Esophagus muscularis mucosa (tissue), 4 donors: Measurements from ENCODE around the gene TGFBI. TPM values are rescaled to one million over a fixed set of nuclear protein-coding genes. Genes with fewer than 3 reads are reported as not detected.

Experiments
- DNase-seq: peaks from one replicate; pipeline ENCODE4 v3.0.0-alpha.2; 2017; ENCODE audit errors: extremely low spot score
- H3K27ac ChIP-seq, 4 donors: fragments of 200-600 bp; sonication (generic); replicated peaks in 1 of 4; 1 replicate in 3 of 4; 2 replicates in 1 of 4; pipeline ENCODE4 v1.5.1; 2016 to 2019; ENCODE audit warnings: mild to moderate bottlenecking in 1 of 4
- H3K27me3 ChIP-seq, 4 donors: fragments of 200-600 bp; sonication (generic); one replicate each; pipeline versions ENCODE4 v1.5.1 to v1.6.0; 2016 to 2019
- H3K36me3 ChIP-seq, 4 donors: fragments of 200-600 bp; sonication (generic); one replicate each; pipeline ENCODE4 v1.5.1; 2016 to 2019
- H3K4me1 ChIP-seq, 4 donors: fragments of 200-600 bp; sonication (generic); one replicate each; pipeline ENCODE4 v1.5.1; 2016 to 2019
- H3K4me3 ChIP-seq, 4 donors: fragments of 200-600 bp; sonication (generic); 1 replicate in 2 of 4; 2 replicates in 2 of 4; pipeline ENCODE4 v1.5.1; 2016 to 2019; ENCODE audit warnings: mild to moderate bottlenecking in 4 of 4, moderate library complexity in 1 of 4
- H3K9me3 ChIP-seq, 4 donors: fragments of 200-600 bp; sonication (generic); 1 replicate in 3 of 4; 2 replicates in 1 of 4; pipeline ENCODE4 v1.5.1; 2016 to 2019
- EP300 ChIP-seq: sonication (generic); formaldehyde crosslinking; IDR thresholded peaks from one replicate; pipeline ENCODE4 v1.6.1; 2017; ENCODE audit warnings: antibody characterized with exemption
- POLR2A ChIP-seq: fragments of 450-650 bp; IDR thresholded peaks from one replicate; pipeline ENCODE4 v1.6.1; 2017; ENCODE audit warnings: antibody characterized with exemption, moderate library complexity, mild to moderate bottlenecking, low read depth
- POLR2AphosphoS5 ChIP-seq, 2 donors: sonication (generic); formaldehyde crosslinking; IDR thresholded peaks; one replicate each; pipeline ENCODE4 v1.6.1; 2017; ENCODE audit warnings: antibody characterized with exemption in 2 of 2
- WGBS: methylation state at CpG from one replicate; pipeline ENCODE4 v1.1.5; 2018; 5-methylcytosine and 5-hydroxymethylcytosine counted together
- intact Hi-C: fragments of 100-400 bp; cut with DNase I; formaldehyde crosslinking; loops from one replicate; pipeline ENCODE4 v1.15.1; 2023
- total RNA-seq, 4 donors: library from RNA; depleted of rRNA; stranded (reverse); fragments of >200 nt; gene quantifications; one replicate each; pipeline versions ENCODE4 v1.1.0 to v1.2.1, GENCODE V29; 2016
- TF ChIP-seq, protein P1 (sequence below), 3 experiments: fragments of 200-600 bp in 2 of 3; fragments of 450-650 bp in 1 of 3; sonication (generic) in 2 of 3; IDR thresholded peaks; one replicate each; pipeline ENCODE4 v1.5.1; 2017 to 2019; ENCODE audit warnings: antibody characterized with exemption in 3 of 3, mild to moderate bottlenecking in 2 of 3, moderate library complexity in 1 of 3

The TGFBI gene
- total RNA-seq, 4 donors from 2014 or later, result 62.3 to 128 (median 92.9) TPM

GRCh38 chr5:136033848-136034247, 5.1 kb downstream of the TGFBI start:
- TF ChIP-seq EP300 (no peak), POLR2AphosphoS5 (IDR thresholded peaks at IDR 0.05) (no peak), POLR2A (no peak)
- TF ChIP-seq, protein P1, sequence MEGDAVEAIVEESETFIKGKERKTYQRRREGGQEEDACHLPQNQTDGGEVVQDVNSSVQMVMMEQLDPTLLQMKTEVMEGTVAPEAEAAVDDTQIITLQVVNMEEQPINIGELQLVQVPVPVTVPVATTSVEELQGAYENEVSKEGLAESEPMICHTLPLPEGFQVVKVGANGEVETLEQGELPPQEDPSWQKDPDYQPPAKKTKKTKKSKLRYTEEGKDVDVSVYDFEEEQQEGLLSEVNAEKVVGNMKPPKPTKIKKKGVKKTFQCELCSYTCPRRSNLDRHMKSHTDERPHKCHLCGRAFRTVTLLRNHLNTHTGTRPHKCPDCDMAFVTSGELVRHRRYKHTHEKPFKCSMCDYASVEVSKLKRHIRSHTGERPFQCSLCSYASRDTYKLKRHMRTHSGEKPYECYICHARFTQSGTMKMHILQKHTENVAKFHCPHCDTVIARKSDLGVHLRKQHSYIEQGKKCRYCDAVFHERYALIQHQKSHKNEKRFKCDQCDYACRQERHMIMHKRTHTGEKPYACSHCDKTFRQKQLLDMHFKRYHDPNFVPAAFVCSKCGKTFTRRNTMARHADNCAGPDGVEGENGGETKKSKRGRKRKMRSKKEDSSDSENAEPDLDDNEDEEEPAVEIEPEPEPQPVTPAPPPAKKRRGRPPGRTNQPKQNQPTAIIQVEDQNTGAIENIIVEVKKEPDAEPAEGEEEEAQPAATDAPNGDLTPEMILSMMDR (IDR thresholded peaks at IDR 0.05), result no peak
- intact Hi-C loops, result no loop called here
- no peak for DNase-seq
- peaks cover 50 to 74% (median 54%) of the 10 kb centered on the region in 4 donors for H3K4me1 ChIP-seq
- H3K9me3 ChIP-seq, result no peaks in the 10 kb centered on the region
- 84% methylated on average over 5 of the region's 5 CpGs for WGBS
- H3K27me3 ChIP-seq, result no peaks in the 10 kb centered on the region
- H3K36me3 ChIP-seq, result peaks cover 0 to 19% (median 0%) of the 10 kb centered on the region in 4 donors
- no peak overlapping the region for H3K27ac ChIP-seq
- no peak overlapping the region for H3K4me3 ChIP-seq

GRCh38 chr5:136034492-136034891, 5.7 kb downstream of the TGFBI start:
- no peak for DNase-seq
- 100% methylated on average over 1 of the region's 1 CpG for WGBS
- Histone ChIP-seq H3K36me3 (peaks cover 0 to 21% (median 0%) of the 10 kb centered on the region in 4 donors), H3K9me3 (no peaks in the 10 kb centered on the region), H3K27ac (no peak overlapping the region), H3K4me1 (peaks cover 44 to 67% (median 48%) of the 10 kb centered on the region in 4 donors), H3K4me3 (no peak overlapping the region), H3K27me3 (no peaks in the 10 kb centered on the region)
- TF ChIP-seq EP300 (no peak), POLR2AphosphoS5 (IDR thresholded peaks at IDR 0.05) (no peak), POLR2A (no peak)
- TF ChIP-seq, protein P1 (IDR thresholded peaks at IDR 0.05), result no peak
- intact Hi-C loops, result no loop called here

DNA sequence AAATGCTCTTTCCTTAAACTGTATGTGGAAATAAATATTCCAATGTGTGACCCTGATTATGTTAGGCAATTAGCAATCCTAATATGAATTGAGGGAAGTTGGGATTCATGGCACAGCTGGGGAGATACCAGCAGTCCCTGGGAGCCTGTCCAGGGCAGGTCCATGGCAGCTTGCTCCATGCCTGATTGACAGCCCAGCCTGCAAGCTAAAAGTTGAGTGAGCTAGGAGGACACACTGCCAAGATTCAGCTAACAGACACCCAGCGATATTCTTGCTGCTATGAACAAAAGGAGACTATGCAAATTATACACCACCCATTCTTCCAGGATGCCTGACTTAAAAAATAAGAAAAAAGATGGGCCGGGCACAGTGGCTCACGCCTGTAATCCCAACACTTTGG, 6.2 kb downstream of the TGFBI start:
- WGBS, result 82% methylated on average over 3 of the region's 3 CpGs
- no peak for DNase-seq
- H3K4me1 ChIP-seq, result peaks cover 39 to 63% (median 43%) of the 10 kb centered on the region in 4 donors

DNA sequence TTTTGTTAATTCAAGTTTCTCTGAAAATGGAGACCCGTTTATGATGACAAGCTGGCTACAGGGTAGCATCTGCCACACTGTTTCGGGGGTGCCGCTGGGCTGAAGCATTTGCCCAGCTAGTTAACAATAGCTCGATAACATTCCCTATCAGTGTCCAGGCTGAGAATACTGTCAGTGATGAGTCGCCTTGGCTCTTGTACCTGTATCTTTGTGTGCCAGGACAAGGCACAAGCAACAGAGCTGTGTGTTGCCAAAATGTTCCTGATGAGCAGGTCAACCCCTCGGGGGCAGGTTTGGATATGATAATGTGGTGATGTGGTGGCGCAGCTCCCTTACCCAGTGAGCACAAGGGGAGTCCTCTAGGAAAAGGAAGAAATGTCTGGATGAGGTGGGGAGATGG, 7.0 kb downstream of the TGFBI start:
- H3K27ac ChIP-seq, result peak overlapping the region in 1 of 4 donors; percentile 44
- DNase-seq, result no peak
- no peak overlapping the region for H3K4me3 ChIP-seq
- no peaks in the 10 kb centered on the region for H3K9me3 ChIP-seq
- 88% methylated on average over 7 of the region's 7 CpGs for WGBS
- intact Hi-C loops, result no loop called here
- peaks cover 36 to 56% (median 39%) of the 10 kb centered on the region in 4 donors for H3K4me1 ChIP-seq
- H3K27me3 ChIP-seq, result no peaks in the 10 kb centered on the region
- TF ChIP-seq, protein P1 (IDR thresholded peaks at IDR 0.05), result no peak
- TF ChIP-seq EP300 (no peak), POLR2A (no peak), POLR2AphosphoS5 (IDR thresholded peaks at IDR 0.05) (no peak)
- H3K36me3 ChIP-seq, result peaks cover 0 to 23% (median 0%) of the 10 kb centered on the region in 4 donors

More for the DNA sequence above, 6.2 kb downstream of the TGFBI start:
- H3K27me3 ChIP-seq, result no peaks in the 10 kb centered on the region
- H3K9me3 ChIP-seq, result no peaks in the 10 kb centered on the region
- no peak overlapping the region for H3K27ac ChIP-seq
- H3K36me3 ChIP-seq, result peaks cover 0 to 23% (median 0%) of the 10 kb centered on the region in 4 donors
- no peak overlapping the region for H3K4me3 ChIP-seq
- TF ChIP-seq POLR2A (no peak), EP300 (no peak), POLR2AphosphoS5 (IDR thresholded peaks at IDR 0.05) (no peak)
- TF ChIP-seq, protein P1 (IDR thresholded peaks at IDR 0.05), result no peak
- intact Hi-C loops, result no loop called here
